ENCODE results near the gene TAOK1.

DNA sequence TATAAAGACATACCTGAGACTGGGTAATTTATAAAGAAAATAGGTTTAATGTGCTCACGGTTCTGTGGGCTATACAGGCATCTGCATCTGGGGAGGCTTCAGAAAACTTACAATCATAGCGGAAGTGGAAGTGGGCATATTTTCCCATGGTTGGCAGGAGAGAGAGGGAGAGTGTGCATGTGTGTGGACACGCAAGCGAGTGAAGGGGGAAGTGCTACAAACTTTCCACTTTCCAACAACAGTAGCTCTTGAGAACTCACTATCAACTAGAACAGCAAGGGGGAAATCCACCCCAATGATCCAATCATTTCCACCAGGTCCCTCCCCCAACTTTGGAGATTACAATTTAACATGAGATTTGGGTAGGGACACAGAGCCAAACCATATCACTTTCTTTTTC, 11.1 kb downstream of the TAOK1 start:
- no peak for TF ChIP-seq EZH2 (IDR thresholded peaks at IDR 0.05; ENCODE audit: borderline replicate concordance, low read depth, low read length, poor library complexity, severe bottlenecking)
- TF ChIP-seq, protein P1, sequence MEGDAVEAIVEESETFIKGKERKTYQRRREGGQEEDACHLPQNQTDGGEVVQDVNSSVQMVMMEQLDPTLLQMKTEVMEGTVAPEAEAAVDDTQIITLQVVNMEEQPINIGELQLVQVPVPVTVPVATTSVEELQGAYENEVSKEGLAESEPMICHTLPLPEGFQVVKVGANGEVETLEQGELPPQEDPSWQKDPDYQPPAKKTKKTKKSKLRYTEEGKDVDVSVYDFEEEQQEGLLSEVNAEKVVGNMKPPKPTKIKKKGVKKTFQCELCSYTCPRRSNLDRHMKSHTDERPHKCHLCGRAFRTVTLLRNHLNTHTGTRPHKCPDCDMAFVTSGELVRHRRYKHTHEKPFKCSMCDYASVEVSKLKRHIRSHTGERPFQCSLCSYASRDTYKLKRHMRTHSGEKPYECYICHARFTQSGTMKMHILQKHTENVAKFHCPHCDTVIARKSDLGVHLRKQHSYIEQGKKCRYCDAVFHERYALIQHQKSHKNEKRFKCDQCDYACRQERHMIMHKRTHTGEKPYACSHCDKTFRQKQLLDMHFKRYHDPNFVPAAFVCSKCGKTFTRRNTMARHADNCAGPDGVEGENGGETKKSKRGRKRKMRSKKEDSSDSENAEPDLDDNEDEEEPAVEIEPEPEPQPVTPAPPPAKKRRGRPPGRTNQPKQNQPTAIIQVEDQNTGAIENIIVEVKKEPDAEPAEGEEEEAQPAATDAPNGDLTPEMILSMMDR (conservative IDR thresholded peaks at IDR 0.05; ENCODE audit: low read depth, low read length): no peak
